GM19328 (cell line): Measurements from ENCODE around the gene LRRC8C.
"Not testable (repeated sequence)": the region's sequence is repeated elsewhere in the genome, so short reads cannot be mapped to it uniquely, and the experiment has no call there.

Experiments
- ATAC-seq: cut with Tn5 transposase; IDR thresholded peaks from one replicate; pipeline ENCODE4 v1.9.1; 2021; ENCODE audit warnings: mild to moderate bottlenecking, moderate library complexity; ENCODE audit not compliant: unreplicated experiment

Gene LRRC8C

GRCh38 chr1:89632657-89633247, at the start of gene LRRC8C:
LRRC8C (plus strand) TSS chr1:89633120; CDS start chr1:89686474, 53,354 bp downstream.
- ATAC-seq = peak; percentile 83

- no peak for ATAC-seq
These were observed 48.7 kb upstream of the LRRC8C start for GRCh38 chr1:89584211-89584610.

- no peak for ATAC-seq
These were observed 48.1 kb upstream of the LRRC8C start for GRCh38 chr1:89584781-89585180.

- ATAC-seq = no peak
These were observed 45.2 kb upstream of the LRRC8C start for GRCh38 chr1:89587729-89588161.

- no peak for ATAC-seq
These were observed 44.4 kb upstream of the LRRC8C start for GRCh38 chr1:89588480-89588879.

GRCh38 chr1:89589515-89589914, 43.4 kb upstream of the LRRC8C start:
- no peak for ATAC-seq

GRCh38 chr1:89590341-89591080, 42.4 kb upstream of the LRRC8C start:
- ATAC-seq = no peak

GRCh38 chr1:89592861-89593302, 40.0 kb upstream of the LRRC8C start:
- not testable (repeated sequence) for ATAC-seq

- no peak for ATAC-seq
These were observed 38.7 kb upstream of the LRRC8C start for GRCh38 chr1:89594096-89594740.

GRCh38 chr1:89596698-89597097, 36.2 kb upstream of the LRRC8C start:
- no peak for ATAC-seq

- no peak for ATAC-seq
These were observed 34.2 kb upstream of the LRRC8C start for GRCh38 chr1:89598450-89599331.

- no peak for ATAC-seq
These were observed 33.6 kb upstream of the LRRC8C start for GRCh38 chr1:89599332-89599630.

GRCh38 chr1:89600451-89601224, 32.3 kb upstream of the LRRC8C start:
- ATAC-seq = no peak

- no peak for ATAC-seq
These were observed 30.0 kb upstream of the LRRC8C start for GRCh38 chr1:89602871-89603404.

- ATAC-seq = no peak
These were observed 29.1 kb upstream of the LRRC8C start for GRCh38 chr1:89603651-89604413.

- ATAC-seq = no peak
These were observed 28.5 kb upstream of the LRRC8C start for GRCh38 chr1:89604414-89604735.

- no peak for ATAC-seq
These were observed 27.2 kb upstream of the LRRC8C start for GRCh38 chr1:89605692-89606091.

- ATAC-seq = no peak
These were observed 26.5 kb upstream of the LRRC8C start for GRCh38 chr1:89606227-89606980.

- ATAC-seq = no peak
These were observed 25.8 kb upstream of the LRRC8C start for GRCh38 chr1:89607156-89607555.
